K562 (cell line): ENCODE data around the gene TBC1D9. TPM values are rescaled to one million over a fixed set of nuclear protein-coding genes. Genes with fewer than 3 reads are reported as not detected.

Experiments
- ATAC-seq: fragments of 200-7000 bp; cut with Tn5 transposase; 3 replicates; pipeline ENCODE4 v1.9.1; 2020; ENCODE audit warnings: moderate library complexity
- BruUV-seq: library from RNA; stranded (reverse); fragments of 400-500 nt; replicated peaks from 2 replicates; lab custom pipeline; 2021; lab: Mats Ljungman, UMichigan
- CTCF ChIA-PET: fragments of 300-600 bp; formaldehyde crosslinking; extraction: SDS; loops from one replicate; lab custom pipeline; 2021; ENCODE audit warnings: low intra/inter-chr PET ratio; lab: Yijun Ruan, JAX
- POLR2A ChIA-PET: fragments of 300-600, 350-650 bp; sonication (Branson Sonifier 250); formaldehyde crosslinking; extraction: SDS; loops from one replicate; lab custom pipeline; 2021; ENCODE audit warnings: antibody characterized with exemption, inconsistent platforms; lab: Yijun Ruan, JAX
- DNase-seq, 4 experiments: peaks; one replicate each; pipeline versions ENCODE4 v3.0.0 to v3.0.0-alpha.2; 2011 to 2018; ENCODE audit warnings: low spot score in 3 of 4, mixed read lengths in 3 of 4; ENCODE audit errors: extremely low read depth in 1 of 4
- FAIRE-seq: peaks from 2 replicates; lab custom pipeline; 2011; peaks lifted over from hg19 to GRCh38; lab: Jason Lieb, UNC
- H2AFZ ChIP-seq: 2 replicates; pipeline ENCODE4 v1.6.0; 2011; ENCODE audit warnings: low read depth, low read length, control low read depth, inconsistent platforms
- H3K27ac ChIP-seq: fragments of 200-600 bp; 3 replicates; pipeline ENCODE4 v1.8.0; 2011; ENCODE audit warnings: low read depth, mild to moderate bottlenecking, control low read depth, inconsistent platforms, low read length, moderate library complexity, mixed read lengths; ENCODE audit errors: extremely low read depth
- H3K27me3 ChIP-seq, 2 experiments: fragments of 300-600 bp in 1 of 2; 2 replicates in 1 of 2; 3 replicates in 1 of 2; pipeline versions ENCODE4 v1.6.0 to v1.8.0; 2011; ENCODE audit warnings: inconsistent platforms in 2 of 2, low read length in 2 of 2, mild to moderate bottlenecking in 1 of 2, mixed read lengths in 1 of 2, moderate library complexity in 1 of 2; ENCODE audit not compliant: control insufficient read depth in 2 of 2, insufficient read depth in 2 of 2
- H3K36me3 ChIP-seq: fragments of 300-600 bp; 3 replicates; pipeline ENCODE4 v1.8.0; 2011; ENCODE audit warnings: mild to moderate bottlenecking, low read length, inconsistent platforms; ENCODE audit not compliant: control insufficient read depth, insufficient read depth
- H3K4me1 ChIP-seq, 2 experiments: fragments of 200-600 bp in 1 of 2; replicated peaks in 1 of 2; 2 replicates in 1 of 2; 3 replicates in 1 of 2; pipeline versions ENCODE4 v1.5.1 to v1.8.0; 2011; ENCODE audit warnings: inconsistent platforms in 2 of 2, low read length in 2 of 2, mild to moderate bottlenecking in 1 of 2, mixed read lengths in 1 of 2, moderate library complexity in 1 of 2; ENCODE audit not compliant: control insufficient read depth in 2 of 2, insufficient read depth in 2 of 2
- H3K4me2 ChIP-seq: 2 replicates; pipeline ENCODE4 v1.6.1; 2011; ENCODE audit warnings: low read length, control low read depth, inconsistent platforms, mixed read lengths; ENCODE audit not compliant: insufficient read depth
- H3K4me3 ChIP-seq: fragments of 200-600 bp; sonication (generic), shearing (Covaris generic); 2 replicates; pipeline ENCODE4 v1.5.1; 2016; ENCODE audit warnings: control low read depth, inconsistent platforms
- H3K79me2 ChIP-seq: fragments of 200-600 bp; 3 replicates; pipeline ENCODE4 v1.8.0; 2011; ENCODE audit warnings: low read length, inconsistent platforms; ENCODE audit not compliant: control insufficient read depth, insufficient read depth
- H3K9ac ChIP-seq, 2 experiments: 2 replicates each; pipeline versions ENCODE4 v1.6.0 to v1.6.1; 2011; ENCODE audit warnings: low read depth in 2 of 2, low read length in 2 of 2, control low read depth in 1 of 2, inconsistent platforms in 1 of 2, mild to moderate bottlenecking in 1 of 2, mixed read lengths in 1 of 2; ENCODE audit not compliant: insufficient read depth in 1 of 2
- H3K9me1 ChIP-seq: one replicate; pipeline ENCODE4 v1.6.0; 2011; ENCODE audit warnings: inconsistent platforms, mild to moderate bottlenecking, low read length, moderate library complexity; ENCODE audit not compliant: control insufficient read depth, insufficient read depth
- H3K9me3 ChIP-seq: replicated peaks from 2 replicates; pipeline ENCODE4 v1.5.1; 2011; ENCODE audit warnings: low read depth, low read length, inconsistent platforms; ENCODE audit not compliant: control insufficient read depth, insufficient read depth
- H4K20me1 ChIP-seq: replicated peaks from 2 replicates; pipeline ENCODE4 v1.6.1; 2011; ENCODE audit warnings: low read length, inconsistent platforms, mixed read lengths; ENCODE audit not compliant: control insufficient read depth, insufficient read depth
- ARHGAP35 ChIP-seq: fragments of 450-650 bp; IDR thresholded peaks from 2 replicates; pipeline ENCODE4 v1.6.1; 2018; ENCODE audit not compliant: partially characterized antibody
- ARID1B ChIP-seq: fragments of 450-650 bp; IDR thresholded peaks from 2 replicates; pipeline ENCODE4 v1.6.1; 2016; ENCODE audit warnings: antibody characterized with exemption, mild to moderate bottlenecking, inconsistent platforms
- FUS ChIP-seq: fragments of 200-400 bp; formaldehyde crosslinking; optimal IDR thresholded peaks from 2 replicates; pipeline ENCODE3; 2017; ENCODE audit warnings: low read depth, low read length
- HIVEP1 ChIP-seq: fragments of 250-450 bp; sonication (Bioruptor Pico); IDR thresholded peaks from 2 replicates; pipeline ENCODE4 v1.4.0; 2020; ENCODE audit warnings: mild to moderate bottlenecking
- RBM34 ChIP-seq: fragments of 200-400 bp; formaldehyde crosslinking; IDR thresholded peaks from 2 replicates; pipeline ENCODE4 v1.6.1; 2018; ENCODE audit warnings: low read length, borderline replicate concordance; ENCODE audit not compliant: insufficient read depth
- TEAD2 ChIP-seq: fragments of 450-650 bp; IDR thresholded peaks from 2 replicates; pipeline ENCODE4 v1.6.1; 2016; ENCODE audit warnings: missing genetic modification characterization, control low read depth, missing compliant biosample characterization
- ZC3H4 ChIP-seq: sonication (generic); formaldehyde crosslinking; IDR thresholded peaks from 2 replicates; pipeline ENCODE4 v1.9.0; 2021; ENCODE audit warnings: missing genetic modification reagents, borderline replicate concordance
- WGBS: fragments of 100-300 bp; shearing (Covaris generic); methylation state at CpG from one replicate; pipeline ENCODE4 v1.1.6; 2016; ENCODE audit warnings: low coverage, mixed read lengths; ENCODE audit not compliant: insufficient coverage; ENCODE audit errors: missing lambda C conversion rate; 5-methylcytosine and 5-hydroxymethylcytosine counted together
- in situ Hi-C: fragments of 300-500 bp; cut with MboI; formaldehyde crosslinking; loops from 4 replicates; pipeline ENCODE4 v1.15.0; 2018; ENCODE audit warnings: inconsistent platforms, mixed read lengths
- intact Hi-C: fragments of 100-400 bp; cut with micrococcal nuclease; formaldehyde crosslinking; loops from 2 replicates; pipeline ENCODE4 v1.14.2; 2022
- polyA plus RNA-seq, 8 experiments: library from polyadenylated mRNA; depleted of rRNA in 4 of 8; stranded (reverse) in 5 of 8; unstranded in 3 of 8; fragments of >200 nt; fragmentation: Nextera tagmentation in 2 of 8; fragmentation: Illumina TruSeq in 1 of 8; extraction: Ambion mirVana in 2 of 8; extraction: Trizol in 1 of 8; gene quantifications; 2 replicates each; pipeline versions ENCODE4 v1.2.1 to v1.2.3, GENCODE V29; 2011 to 2014; ENCODE audit warnings: inconsistent platforms in 1 of 8, missing spikeins in 1 of 8
- total RNA-seq, 7 experiments: library from RNA; depleted of rRNA in 6 of 7; stranded (reverse); fragments of >200 nt in 6 of 7; fragmentation: Illumina TruSeq in 2 of 7; extraction: Trizol in 2 of 7; gene quantifications; 2 replicates each; pipeline versions ENCODE4 v1.2.1 to v1.2.3, GENCODE V29; 2011 to 2021; ENCODE audit warnings: low replicate concordance in 1 of 7
- TF ChIP-seq, protein P1 (sequence below), 2 experiments: fragments of 450-650 bp; IDR thresholded peaks; 2 replicates each; pipeline ENCODE4 v1.6.1; 2018; ENCODE audit warnings: mild to moderate bottlenecking in 2 of 2, low read depth in 1 of 2; ENCODE audit not compliant: partially characterized antibody in 2 of 2
- TF ChIP-seq, protein P2 (sequence below): fragments of 250-450 bp; sonication (Bioruptor Pico); IDR thresholded peaks from 2 replicates; pipeline ENCODE4 v1.4.0; 2020; ENCODE audit warnings: mild to moderate bottlenecking, moderate library complexity

The TBC1D9 gene
- total and polyA plus RNA-seq, 9 of the 15 experiments (the other 6 are each of a cell fraction or from before 2014, with no cell fraction given): 0.13 TPM; not detected in 8

DNA sequence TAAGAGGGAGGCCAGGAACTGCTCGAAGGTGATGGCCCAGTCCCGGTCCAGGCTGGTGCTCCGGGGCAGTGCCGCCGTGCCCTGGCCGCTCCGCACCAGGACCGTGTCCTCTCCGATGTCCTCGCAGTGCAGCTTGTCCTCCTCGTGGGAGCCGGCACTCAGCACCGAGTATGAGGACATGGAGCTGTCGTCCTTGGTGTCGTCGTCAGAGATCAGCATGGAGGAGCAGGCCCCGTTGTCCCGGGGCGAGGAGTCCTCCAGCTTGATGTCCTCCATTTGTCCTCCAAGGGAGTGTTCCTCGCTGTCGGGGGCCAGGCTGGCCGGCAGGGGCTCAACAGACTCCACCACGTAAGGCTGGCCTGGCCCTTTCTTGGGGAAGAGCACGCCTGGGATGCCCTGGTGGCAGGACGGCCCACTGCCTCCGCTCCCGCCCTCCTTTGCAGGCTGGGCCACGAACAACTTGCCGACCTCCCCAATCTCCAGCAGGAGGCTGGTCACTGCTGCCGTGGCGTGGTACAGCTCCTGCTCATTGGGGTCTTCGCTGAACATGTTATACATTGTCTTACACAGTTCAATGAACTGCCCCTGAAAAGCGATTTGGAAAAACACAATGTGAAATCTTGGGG, 133.7 kb downstream of the TBC1D9 start:
- FAIRE-seq (no peak), DNase-seq (no peak), ATAC-seq (peak; percentile 63)
- in situ Hi-C loops (no loop called here), intact Hi-C loops (no loop called here)
- no peak overlapping the region for H3K4me2 ChIP-seq
- no peaks in the 10 kb centered on the region for H4K20me1 ChIP-seq
- H3K9me1 ChIP-seq: no peaks in the 10 kb centered on the region
- H3K9ac ChIP-seq: peak overlapping the region in 1 of 2 experiments; percentile 50; a peak in 2 of 4 replicates
- no peaks in the 10 kb centered on the region for H3K79me2 ChIP-seq
- TF ChIP-seq, protein P1, sequence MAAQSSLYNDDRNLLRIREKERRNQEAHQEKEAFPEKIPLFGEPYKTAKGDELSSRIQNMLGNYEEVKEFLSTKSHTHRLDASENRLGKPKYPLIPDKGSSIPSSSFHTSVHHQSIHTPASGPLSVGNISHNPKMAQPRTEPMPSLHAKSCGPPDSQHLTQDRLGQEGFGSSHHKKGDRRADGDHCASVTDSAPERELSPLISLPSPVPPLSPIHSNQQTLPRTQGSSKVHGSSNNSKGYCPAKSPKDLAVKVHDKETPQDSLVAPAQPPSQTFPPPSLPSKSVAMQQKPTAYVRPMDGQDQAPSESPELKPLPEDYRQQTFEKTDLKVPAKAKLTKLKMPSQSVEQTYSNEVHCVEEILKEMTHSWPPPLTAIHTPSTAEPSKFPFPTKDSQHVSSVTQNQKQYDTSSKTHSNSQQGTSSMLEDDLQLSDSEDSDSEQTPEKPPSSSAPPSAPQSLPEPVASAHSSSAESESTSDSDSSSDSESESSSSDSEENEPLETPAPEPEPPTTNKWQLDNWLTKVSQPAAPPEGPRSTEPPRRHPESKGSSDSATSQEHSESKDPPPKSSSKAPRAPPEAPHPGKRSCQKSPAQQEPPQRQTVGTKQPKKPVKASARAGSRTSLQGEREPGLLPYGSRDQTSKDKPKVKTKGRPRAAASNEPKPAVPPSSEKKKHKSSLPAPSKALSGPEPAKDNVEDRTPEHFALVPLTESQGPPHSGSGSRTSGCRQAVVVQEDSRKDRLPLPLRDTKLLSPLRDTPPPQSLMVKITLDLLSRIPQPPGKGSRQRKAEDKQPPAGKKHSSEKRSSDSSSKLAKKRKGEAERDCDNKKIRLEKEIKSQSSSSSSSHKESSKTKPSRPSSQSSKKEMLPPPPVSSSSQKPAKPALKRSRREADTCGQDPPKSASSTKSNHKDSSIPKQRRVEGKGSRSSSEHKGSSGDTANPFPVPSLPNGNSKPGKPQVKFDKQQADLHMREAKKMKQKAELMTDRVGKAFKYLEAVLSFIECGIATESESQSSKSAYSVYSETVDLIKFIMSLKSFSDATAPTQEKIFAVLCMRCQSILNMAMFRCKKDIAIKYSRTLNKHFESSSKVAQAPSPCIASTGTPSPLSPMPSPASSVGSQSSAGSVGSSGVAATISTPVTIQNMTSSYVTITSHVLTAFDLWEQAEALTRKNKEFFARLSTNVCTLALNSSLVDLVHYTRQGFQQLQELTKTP (IDR thresholded peaks at IDR 0.05; ENCODE audit: low read depth in 1 of 2, partially characterized antibody in 2 of 2): no peak
- TF ChIP-seq TEAD2: no peak
- TF ChIP-seq, protein P2, sequence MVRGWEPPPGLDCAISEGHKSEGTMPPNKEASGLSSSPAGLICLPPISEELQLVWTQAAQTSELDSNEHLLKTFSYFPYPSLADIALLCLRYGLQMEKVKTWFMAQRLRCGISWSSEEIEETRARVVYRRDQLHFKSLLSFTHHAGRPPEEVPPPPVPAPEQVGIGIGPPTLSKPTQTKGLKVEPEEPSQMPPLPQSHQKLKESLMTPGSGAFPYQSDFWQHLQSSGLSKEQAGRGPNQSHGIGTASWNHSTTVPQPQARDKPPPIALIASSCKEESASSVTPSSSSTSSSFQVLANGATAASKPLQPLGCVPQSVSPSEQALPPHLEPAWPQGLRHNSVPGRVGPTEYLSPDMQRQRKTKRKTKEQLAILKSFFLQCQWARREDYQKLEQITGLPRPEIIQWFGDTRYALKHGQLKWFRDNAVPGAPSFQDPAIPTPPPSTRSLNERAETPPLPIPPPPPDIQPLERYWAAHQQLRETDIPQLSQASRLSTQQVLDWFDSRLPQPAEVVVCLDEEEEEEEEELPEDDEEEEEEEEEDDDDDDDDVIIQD (CRISPR knock-in tag): no peak
- TF ChIP-seq FUS: no peak
- no peak for TF ChIP-seq RBM34
- no peak for TF ChIP-seq HIVEP1 (CRISPR knock-in tag)
- TF ChIP-seq ARHGAP35: no peak
- TF ChIP-seq ARID1B: no peak
- TF ChIP-seq ZC3H4 (CRISPR knock-in tag): no peak
- BruUV-seq: no TSS peak
- peaks cover 15 to 17% of the 10 kb centered on the region in 2 experiments; a peak in 4 of 5 replicates for H3K27me3 ChIP-seq
- no peak overlapping the region for H3K4me3 ChIP-seq
- H2AFZ ChIP-seq: no peak overlapping the region
- ChIA-PET CTCF (no interaction called here), POLR2A (no interaction called here)
- H3K27ac ChIP-seq: no peak overlapping the region
- H3K9me3 ChIP-seq: no peaks in the 10 kb centered on the region
- peaks cover 0 to 6% of the 10 kb centered on the region in 2 experiments; a peak in 1 of 5 replicates for H3K4me1 ChIP-seq
- WGBS: under 1% methylated on average over 28 of the region's 33 CpGs
- no peaks in the 10 kb centered on the region for H3K36me3 ChIP-seq
